Astrocyte of the spinal cord (primary cell): ENCODE measurements around the gene FSD1L.
A peak's percentile ranks its signal among the peaks of the same experiment; 100 is the strongest.

Experiments
- DNase-seq: peaks from one replicate; pipeline ENCODE4 v3.0.0; 2011; ENCODE audit warnings: low read depth, low spot score
- H3K4me3 ChIP-seq: 2 replicates; pipeline ENCODE4 v1.5.1; 2011; ENCODE audit warnings: low read depth, mild to moderate bottlenecking, low read length, moderate library complexity
- in situ Hi-C: cut with HindIII; loops from 2 replicates; pipeline ENCODE4 v1.10.0; 2017; ENCODE audit warnings: low sequenced_read_pairs
- TF ChIP-seq, protein P1 (sequence below): IDR thresholded peaks from 2 replicates; pipeline ENCODE4 v1.5.1; 2012; ENCODE audit warnings: low read depth, mild to moderate bottlenecking, low read length, inconsistent platforms

FSD1L gene

DNA sequence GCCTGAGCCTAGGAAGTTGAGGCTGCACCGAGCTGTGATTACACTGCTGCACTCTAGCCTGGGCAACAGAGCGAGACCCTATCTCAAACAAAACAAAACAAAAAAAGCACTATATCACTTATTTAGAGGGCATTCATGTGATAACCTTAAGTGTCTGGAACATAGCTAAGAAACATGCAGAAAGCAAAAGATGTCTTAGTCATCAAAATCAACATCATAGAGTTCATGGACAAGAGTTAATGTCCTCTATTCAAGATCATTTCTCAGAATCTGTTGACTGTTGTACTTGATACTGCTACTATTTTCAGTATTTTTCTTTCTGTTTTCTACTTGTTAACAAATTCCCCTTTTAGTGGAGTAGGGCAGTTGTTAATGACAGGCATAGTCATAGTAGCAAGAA, 25.4 kb downstream of the FSD1L start:
- no peak for DNase-seq
- in situ Hi-C loops: no loop called here
- TF ChIP-seq, protein P1, sequence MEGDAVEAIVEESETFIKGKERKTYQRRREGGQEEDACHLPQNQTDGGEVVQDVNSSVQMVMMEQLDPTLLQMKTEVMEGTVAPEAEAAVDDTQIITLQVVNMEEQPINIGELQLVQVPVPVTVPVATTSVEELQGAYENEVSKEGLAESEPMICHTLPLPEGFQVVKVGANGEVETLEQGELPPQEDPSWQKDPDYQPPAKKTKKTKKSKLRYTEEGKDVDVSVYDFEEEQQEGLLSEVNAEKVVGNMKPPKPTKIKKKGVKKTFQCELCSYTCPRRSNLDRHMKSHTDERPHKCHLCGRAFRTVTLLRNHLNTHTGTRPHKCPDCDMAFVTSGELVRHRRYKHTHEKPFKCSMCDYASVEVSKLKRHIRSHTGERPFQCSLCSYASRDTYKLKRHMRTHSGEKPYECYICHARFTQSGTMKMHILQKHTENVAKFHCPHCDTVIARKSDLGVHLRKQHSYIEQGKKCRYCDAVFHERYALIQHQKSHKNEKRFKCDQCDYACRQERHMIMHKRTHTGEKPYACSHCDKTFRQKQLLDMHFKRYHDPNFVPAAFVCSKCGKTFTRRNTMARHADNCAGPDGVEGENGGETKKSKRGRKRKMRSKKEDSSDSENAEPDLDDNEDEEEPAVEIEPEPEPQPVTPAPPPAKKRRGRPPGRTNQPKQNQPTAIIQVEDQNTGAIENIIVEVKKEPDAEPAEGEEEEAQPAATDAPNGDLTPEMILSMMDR: no peak

GRCh38 chr9:105475302-105475701, 27.5 kb downstream of the FSD1L start:
- in situ Hi-C loops: no loop called here
- TF ChIP-seq, protein P1: peak; percentile 59
- DNase-seq: peak; percentile 52
- H3K4me3 ChIP-seq: no peak overlapping the region

More for the DNA sequence above, 25.4 kb downstream of the FSD1L start:
- H3K4me3 ChIP-seq: no peak overlapping the region

DNA sequence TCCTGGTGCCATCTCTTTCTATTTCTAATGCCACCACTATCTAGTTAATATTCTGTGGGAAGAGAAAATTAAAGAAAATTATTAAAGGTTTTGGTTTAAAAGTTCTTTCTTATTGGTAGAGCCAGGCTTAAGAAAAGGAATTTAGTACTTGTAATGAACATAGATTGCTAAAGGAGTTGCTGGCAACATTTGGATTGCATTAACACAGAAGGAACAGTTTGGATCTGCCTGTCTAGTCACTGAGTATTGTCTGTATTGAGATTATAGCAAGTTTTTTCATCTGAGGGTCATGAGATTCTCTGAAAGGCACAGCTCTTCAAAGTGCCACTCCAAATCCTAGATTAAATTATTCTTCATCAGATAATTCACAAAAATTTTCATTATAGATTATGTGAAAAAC, 32.0 kb downstream of the FSD1L start:
- H3K4me3 ChIP-seq: no peak overlapping the region
- TF ChIP-seq, protein P1: no peak
- DNase-seq: no peak
- in situ Hi-C loops: no loop called here

DNA sequence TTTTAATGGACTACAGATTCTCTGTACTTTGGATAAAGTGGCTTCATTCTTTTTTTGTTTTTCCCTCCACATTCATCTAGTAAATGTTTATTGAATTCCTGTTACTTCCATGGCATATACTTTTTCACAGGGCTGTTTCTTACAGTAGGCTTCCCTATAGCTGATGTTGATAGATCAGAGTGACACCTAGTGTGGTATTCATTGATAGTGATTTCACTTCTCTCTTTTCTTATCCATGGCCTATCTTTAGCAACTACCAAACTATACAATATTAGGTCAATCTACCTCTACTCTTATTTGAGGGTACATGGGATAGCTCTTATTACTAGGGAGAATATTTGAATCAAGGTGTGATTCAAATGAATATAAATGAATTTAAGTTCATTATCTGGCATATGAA, 35.8 kb downstream of the FSD1L start:
- in situ Hi-C loops: no loop called here
- TF ChIP-seq, protein P1: no peak
- DNase-seq: no peak
- no peak overlapping the region for H3K4me3 ChIP-seq

DNA sequence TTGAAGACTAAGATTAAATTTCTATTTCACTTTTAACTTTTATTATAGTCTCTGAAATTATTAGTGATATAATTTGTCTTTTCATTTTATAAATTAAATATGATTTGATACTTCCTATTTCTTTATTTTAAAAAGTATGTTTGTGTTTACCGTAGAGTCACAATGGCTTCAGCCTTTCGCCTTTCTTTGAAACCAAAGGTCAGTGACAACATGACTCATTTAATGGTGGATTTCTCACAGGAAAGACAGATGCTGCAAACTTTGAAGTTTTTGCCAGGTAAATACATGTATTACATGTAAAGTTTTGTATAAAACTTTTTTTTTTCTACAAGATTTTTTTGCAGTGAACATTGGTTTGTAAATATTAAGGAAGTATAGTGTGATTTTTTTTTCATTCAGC, 36.4 kb downstream of the FSD1L start:
- in situ Hi-C loops: no loop called here
- no peak for DNase-seq
- TF ChIP-seq, protein P1: no peak
- H3K4me3 ChIP-seq: no peak overlapping the region

DNA sequence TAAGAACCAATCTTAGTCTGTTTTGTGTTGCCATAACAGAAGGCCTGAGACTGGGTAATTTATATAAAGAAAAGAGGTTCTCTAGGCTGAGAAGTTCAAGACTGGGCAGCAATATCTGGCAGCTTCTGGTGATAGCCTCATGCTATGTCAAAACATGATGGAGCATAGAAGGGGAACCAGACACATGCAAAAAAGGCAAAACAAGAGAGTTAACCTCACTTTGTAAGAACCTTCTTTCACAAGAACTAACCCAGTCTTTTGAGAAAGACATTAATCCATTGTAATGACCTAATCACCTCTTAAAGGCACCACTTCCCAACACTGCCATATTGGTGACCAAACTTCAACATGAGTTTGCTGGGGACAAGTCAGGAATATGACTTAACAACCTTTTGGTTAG, 37.3 kb downstream of the FSD1L start:
- TF ChIP-seq, protein P1: no peak
- DNase-seq: no peak
- no peak overlapping the region for H3K4me3 ChIP-seq
- in situ Hi-C loops: no loop called here

DNA sequence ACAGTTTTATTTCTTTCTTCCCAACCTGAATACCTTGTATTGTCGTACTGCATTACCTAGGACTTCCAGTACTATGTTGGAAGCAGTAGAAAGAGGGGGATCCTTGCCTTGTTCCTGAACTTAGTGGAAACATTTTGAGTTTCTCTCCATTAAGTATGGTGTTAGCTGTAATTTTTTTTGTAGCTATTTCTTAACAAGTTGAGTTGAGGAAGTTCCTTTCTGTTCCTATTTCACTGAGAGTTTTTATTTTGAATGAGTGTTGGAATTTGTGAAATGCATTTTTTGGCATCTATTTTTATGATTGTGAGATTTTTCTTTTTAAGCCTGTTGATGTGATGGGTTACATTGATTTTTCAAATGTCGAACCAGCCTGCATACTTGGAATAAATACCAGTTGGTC, 49.0 kb downstream of the FSD1L start:
- TF ChIP-seq, protein P1: no peak
- no peak overlapping the region for H3K4me3 ChIP-seq
- in situ Hi-C loops: no loop called here
- no peak for DNase-seq
